ENCODE data around the gene ZNF346.

Gene ZNF346

GRCh38 chr5:177111720-177112394 is 89.4 kb downstream of the ZNF346 start (continued):
- TF ChIP-seq INSM2 (tag by site-specific recombination; IDR thresholded peaks at IDR 0.05) (no peak), ZNF664 (tag by site-specific recombination; IDR thresholded peaks at IDR 0.05) (no peak), ZFP37 (tag by site-specific recombination; IDR thresholded peaks at IDR 0.05) (peak; percentile 42; the same call in 1 of the 2 replicates), GFI1B (tag by site-specific recombination; IDR thresholded peaks at IDR 0.05) (no peak), FEZF1 (tag by site-specific recombination; IDR thresholded peaks at IDR 0.05) (no peak), KLF17 (tag by site-specific recombination; IDR thresholded peaks at IDR 0.05) (peak; percentile 17; the same call in 1 of the 2 replicates), ZNF76 (tag by site-specific recombination; IDR thresholded peaks at IDR 0.05; ENCODE audit: borderline replicate concordance, low read depth) (no peak), ZNF24 (tag by site-specific recombination; IDR thresholded peaks at IDR 0.05) (no peak), ZSCAN18 (tag by site-specific recombination; IDR thresholded peaks at IDR 0.05) (no peak), ZNF768 (tag by site-specific recombination; IDR thresholded peaks at IDR 0.05) (no peak), RBAK (tag by site-specific recombination; IDR thresholded peaks at IDR 0.05) (no peak), ZNF654 (tag by site-specific recombination; IDR thresholded peaks at IDR 0.05; ENCODE audit: low read depth) (peak; percentile 81), ZNF280D (tag by site-specific recombination; IDR thresholded peaks at IDR 0.05) (no peak), ZNF335 (tag by site-specific recombination; conservative IDR thresholded peaks at IDR 0.05) (peak; percentile 52; the same call in 1 of the 2 replicates), ZNF391 (tag by site-specific recombination; IDR thresholded peaks at IDR 0.05; ENCODE audit: borderline replicate concordance, low read depth) (no peak), ZNF621 (tag by site-specific recombination; IDR thresholded peaks at IDR 0.05) (no peak), PRDM4 (tag by site-specific recombination; IDR thresholded peaks at IDR 0.05) (no peak)

Measured in HEK293 (cell line).